ENCODE measurements around the gene DBI. TPM values are rescaled to one million over a fixed set of nuclear protein-coding genes. Genes with fewer than 3 reads are reported as not detected.
A peak's percentile ranks its signal among the peaks of the same experiment; 100 is the strongest.

DBI gene
- total RNA-seq, 1 donor from 2014 or later = 125 TPM

- H3K27me3 Mint-ChIP-seq = no peaks in the 10 kb centered on the region
- no peak overlapping the region for H3K27ac Mint-ChIP-seq
- no peaks in the 10 kb centered on the region for H3K4me1 Mint-ChIP-seq (ENCODE audit: unreplicated experiment)
- H3K9me3 Mint-ChIP-seq = no peaks in the 10 kb centered on the region
- peaks cover 6% of the 10 kb centered on the region for H3K36me3 Mint-ChIP-seq
- H3K4me3 Mint-ChIP-seq = no peak overlapping the region
- DNase-seq (ENCODE audit: extremely low spot score, unreplicated experiment) = no peak
- TF ChIP-seq CTCF (conservative IDR thresholded peaks at IDR 0.05) = no peak
Measured at GRCh38 chr2:119338272-119338671, 28.5 kb upstream of the DBI start.

- no peak for TF ChIP-seq CTCF (conservative IDR thresholded peaks at IDR 0.05)
- H3K36me3 Mint-ChIP-seq = peaks cover 6% of the 10 kb centered on the region
- no peaks in the 10 kb centered on the region for H3K4me1 Mint-ChIP-seq (ENCODE audit: unreplicated experiment)
- no peaks in the 10 kb centered on the region for H3K27me3 Mint-ChIP-seq
- no peak overlapping the region for H3K4me3 Mint-ChIP-seq
- H3K27ac Mint-ChIP-seq = no peak overlapping the region
- no peaks in the 10 kb centered on the region for H3K9me3 Mint-ChIP-seq
- no peak for DNase-seq (ENCODE audit: extremely low spot score, unreplicated experiment)
Measured at GRCh38 chr2:119338826-119339561, 27.8 kb upstream of the DBI start.

- no peak overlapping the region for H3K27ac Mint-ChIP-seq
- no peaks in the 10 kb centered on the region for H3K4me1 Mint-ChIP-seq (ENCODE audit: unreplicated experiment)
- no peak for DNase-seq (ENCODE audit: extremely low spot score, unreplicated experiment)
- no peaks in the 10 kb centered on the region for H3K27me3 Mint-ChIP-seq
- H3K4me3 Mint-ChIP-seq = no peak overlapping the region
- H3K36me3 Mint-ChIP-seq = peaks cover 6% of the 10 kb centered on the region
- no peak for TF ChIP-seq CTCF (conservative IDR thresholded peaks at IDR 0.05)
- H3K9me3 Mint-ChIP-seq = no peaks in the 10 kb centered on the region
Measured at GRCh38 chr2:119339562-119339923, 27.2 kb upstream of the DBI start.

GRCh38 chr2:119341684-119342083, 25.1 kb upstream of the DBI start:
- Mint-ChIP-seq H3K9me3 (no peaks in the 10 kb centered on the region), H3K27ac (no peak overlapping the region), H3K27me3 (no peaks in the 10 kb centered on the region), H3K36me3 (peaks cover 2% of the 10 kb centered on the region), H3K4me1 (ENCODE audit: unreplicated experiment) (no peaks in the 10 kb centered on the region), H3K4me3 (no peak overlapping the region)
- TF ChIP-seq CTCF (conservative IDR thresholded peaks at IDR 0.05) = no peak
- DNase-seq (ENCODE audit: extremely low spot score, unreplicated experiment) = no peak

GRCh38 chr2:119349289-119349688, 17.5 kb upstream of the DBI start:
- TF ChIP-seq CTCF (conservative IDR thresholded peaks at IDR 0.05) = no peak
- Mint-ChIP-seq H3K27me3 (no peaks in the 10 kb centered on the region), H3K4me1 (ENCODE audit: unreplicated experiment) (peaks cover 5% of the 10 kb centered on the region), H3K27ac (peak overlapping the region; percentile 93), H3K4me3 (peak overlapping the region; percentile 80), H3K9me3 (no peaks in the 10 kb centered on the region), H3K36me3 (no peaks in the 10 kb centered on the region)
- DNase-seq (ENCODE audit: extremely low spot score, unreplicated experiment) = no peak

All from type B pancreatic cell (in vitro differentiated cells).